WTC11 (cell line): Measurements from ENCODE around the gene P4HTM. TPM values are rescaled to one million over a fixed set of nuclear protein-coding genes. Genes with fewer than 3 reads are reported as not detected.

Source experiments
- ATAC-seq: fragments of 200-7000 bp; cut with Tn5 transposase; 2 replicates; pipeline ENCODE4 v1.10.0; 2021; ENCODE audit warnings: mild to moderate bottlenecking, moderate library complexity
- CTCF ChIA-PET: fragments of 300-600 bp; sonication (Branson Sonifier 250); formaldehyde crosslinking; loops from one replicate; lab custom pipeline; 2021; ENCODE audit warnings: antibody characterized with exemption; lab: Charles Lee
- POLR2A ChIA-PET: fragments of 350-600 bp; sonication (Branson Sonifier 250); formaldehyde crosslinking; loops from one replicate; lab custom pipeline; 2021; ENCODE audit warnings: antibody characterized with exemption; lab: Charles Lee
- DNase-seq: peaks from one replicate; pipeline ENCODE4 v3.0.0; 2021; ENCODE audit warnings: low spot score
- H3K27ac Mint-ChIP-seq: 2 replicates; pipeline ENCODE4 v1.8.0; 2021; ENCODE audit warnings: mixed read lengths
- H3K27me3 Mint-ChIP-seq: 2 replicates; pipeline ENCODE4 v1.8.0; 2021; ENCODE audit warnings: low read depth, mild to moderate bottlenecking, moderate library complexity, mixed read lengths
- H3K36me3 Mint-ChIP-seq: 2 replicates; pipeline ENCODE4 v1.8.0; 2021; ENCODE audit warnings: mixed read lengths
- H3K4me1 Mint-ChIP-seq: 2 replicates; pipeline ENCODE4 v1.8.0; 2022; ENCODE audit warnings: mixed read lengths
- H3K4me3 Mint-ChIP-seq: 2 replicates; pipeline ENCODE4 v1.8.0; 2021; ENCODE audit warnings: mild to moderate bottlenecking, moderate library complexity, mixed read lengths
- H3K9me3 Mint-ChIP-seq: 2 replicates; pipeline ENCODE4 v1.8.0; 2021; ENCODE audit warnings: mixed read lengths
- CREM ChIP-seq: sonication (generic); formaldehyde crosslinking; IDR thresholded peaks from 2 replicates; pipeline ENCODE4 v1.8.1; 2022; ENCODE audit warnings: mild to moderate bottlenecking, missing genetic modification reagents, moderate library complexity
- ETV6 ChIP-seq: sonication (generic); formaldehyde crosslinking; IDR thresholded peaks from 2 replicates; pipeline ENCODE4 v1.8.1; 2022; ENCODE audit warnings: mild to moderate bottlenecking, missing genetic modification reagents
- FOXJ3 ChIP-seq: sonication (generic); formaldehyde crosslinking; IDR thresholded peaks from 2 replicates; pipeline ENCODE4 v1.9.0; 2021; ENCODE audit warnings: missing genetic modification reagents, mild to moderate bottlenecking, borderline replicate concordance
- FOXK1 ChIP-seq: sonication (generic); formaldehyde crosslinking; IDR thresholded peaks from 2 replicates; pipeline ENCODE4 v1.8.0; 2022; ENCODE audit warnings: mild to moderate bottlenecking, moderate library complexity, missing genetic modification reagents
- GRHL2 ChIP-seq: fragments of 250-450 bp; sonication (Bioruptor Pico); IDR thresholded peaks from 2 replicates; pipeline ENCODE4 v1.8.0; 2022; ENCODE audit warnings: mild to moderate bottlenecking, moderate library complexity; ENCODE audit not compliant: insufficient replicate concordance, severe bottlenecking
- JAZF1 ChIP-seq: fragments of 250-450 bp; sonication (Bioruptor Pico); IDR thresholded peaks from 2 replicates; pipeline ENCODE4 v1.9.0; 2021; ENCODE audit warnings: moderate library complexity, mild to moderate bottlenecking, inconsistent platforms
- NFATC4 ChIP-seq: fragments of 250-450 bp; sonication (Bioruptor Pico); IDR thresholded peaks from 2 replicates; pipeline ENCODE4 v1.9.0; 2021; ENCODE audit warnings: mild to moderate bottlenecking
- NR2C2 ChIP-seq: sonication (generic); formaldehyde crosslinking; IDR thresholded peaks from 2 replicates; pipeline ENCODE4 v1.8.0; 2022; ENCODE audit warnings: mild to moderate bottlenecking, missing genetic modification reagents
- PRDM15 ChIP-seq: sonication (generic); formaldehyde crosslinking; IDR thresholded peaks from 2 replicates; pipeline ENCODE4 v1.8.0; 2022; ENCODE audit warnings: missing genetic modification reagents
- PREB ChIP-seq: sonication (generic); formaldehyde crosslinking; IDR thresholded peaks from 2 replicates; pipeline ENCODE4 v1.8.1; 2022; ENCODE audit warnings: mild to moderate bottlenecking, missing genetic modification reagents, moderate library complexity, borderline replicate concordance
- PRRX2 ChIP-seq: fragments of 250-450 bp; sonication (Bioruptor Pico); IDR thresholded peaks from 2 replicates; pipeline ENCODE4 v1.8.0; 2021; ENCODE audit warnings: mild to moderate bottlenecking
- TEAD1 ChIP-seq: sonication (generic); formaldehyde crosslinking; IDR thresholded peaks from 2 replicates; pipeline ENCODE4 v1.8.0; 2022; ENCODE audit warnings: mild to moderate bottlenecking, missing genetic modification reagents
- ZNF416 ChIP-seq: fragments of 250-450 bp; sonication (Bioruptor Pico); IDR thresholded peaks from 2 replicates; pipeline ENCODE4 v1.9.0; 2021; ENCODE audit warnings: mild to moderate bottlenecking, inconsistent platforms
- total RNA-seq: library from RNA; stranded (reverse); gene quantifications from 3 replicates; pipeline ENCODE4 v1.2.3, GENCODE V29; 2021
- TF ChIP-seq, protein P1 (sequence below): fragments of 250-450 bp; sonication (Bioruptor Pico); IDR thresholded peaks from 2 replicates; pipeline ENCODE4 v1.9.0; 2021; ENCODE audit warnings: mild to moderate bottlenecking
- TF ChIP-seq, protein P2 (sequence below): sonication (generic); formaldehyde crosslinking; IDR thresholded peaks from 2 replicates; pipeline ENCODE4 v1.8.1; 2023; ENCODE audit warnings: mild to moderate bottlenecking, missing genetic modification reagents, borderline replicate concordance
- TF ChIP-seq, protein P3 (sequence below): sonication (generic); formaldehyde crosslinking; IDR thresholded peaks from 2 replicates; pipeline ENCODE4 v1.8.0; 2022; ENCODE audit warnings: mild to moderate bottlenecking, missing genetic modification reagents
- TF ChIP-seq, protein P4 (sequence below): sonication (generic); formaldehyde crosslinking; IDR thresholded peaks from 2 replicates; pipeline ENCODE4 v1.8.1; 2022; ENCODE audit warnings: low read depth, mild to moderate bottlenecking, moderate library complexity, missing genetic modification reagents, borderline replicate concordance
- TF ChIP-seq, protein P5 (sequence below): sonication (generic); formaldehyde crosslinking; IDR thresholded peaks from 2 replicates; pipeline ENCODE4 v1.8.1; 2022; ENCODE audit warnings: mild to moderate bottlenecking, moderate library complexity, missing genetic modification reagents

P4HTM gene
- total RNA-seq, 1 experiment from 2014 or later, result 21.9 TPM

DNA sequence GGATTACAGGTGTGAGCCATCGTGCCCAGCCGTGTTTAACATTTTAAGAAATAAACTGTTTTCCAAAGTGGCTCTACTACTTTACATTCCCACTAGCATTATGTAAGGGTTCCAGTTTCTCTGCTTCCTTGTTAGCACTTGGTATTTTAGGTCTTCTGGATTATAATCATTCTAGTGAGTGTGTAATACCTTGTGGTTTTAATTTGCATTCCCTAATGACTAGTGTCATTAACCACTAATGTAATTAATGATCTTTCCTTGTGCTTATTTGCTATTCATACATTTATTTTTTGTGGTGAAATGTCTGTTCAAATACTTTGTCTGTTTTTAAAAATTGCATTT, 40.7 kb upstream of the P4HTM start:
- Mint-ChIP-seq H3K9me3 (no peaks in the 10 kb centered on the region), H3K36me3 (peaks cover 7% of the 10 kb centered on the region), H3K4me3 (no peak overlapping the region), H3K27ac (peak overlapping the region; percentile 41; the same call in 1 of the 2 replicates)
- TF ChIP-seq, protein P1, sequence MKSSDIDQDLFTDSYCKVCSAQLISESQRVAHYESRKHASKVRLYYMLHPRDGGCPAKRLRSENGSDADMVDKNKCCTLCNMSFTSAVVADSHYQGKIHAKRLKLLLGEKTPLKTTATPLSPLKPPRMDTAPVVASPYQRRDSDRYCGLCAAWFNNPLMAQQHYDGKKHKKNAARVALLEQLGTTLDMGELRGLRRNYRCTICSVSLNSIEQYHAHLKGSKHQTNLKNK, result no peak
- no peak for TF ChIP-seq FOXK1 (CRISPR knock-in tag)
- no peak for TF ChIP-seq PRDM15 (CRISPR knock-in tag)
- TF ChIP-seq TEAD1 (CRISPR knock-in tag), result no peak
- TF ChIP-seq FOXJ3 (CRISPR knock-in tag), result no peak
- TF ChIP-seq, protein P2, sequence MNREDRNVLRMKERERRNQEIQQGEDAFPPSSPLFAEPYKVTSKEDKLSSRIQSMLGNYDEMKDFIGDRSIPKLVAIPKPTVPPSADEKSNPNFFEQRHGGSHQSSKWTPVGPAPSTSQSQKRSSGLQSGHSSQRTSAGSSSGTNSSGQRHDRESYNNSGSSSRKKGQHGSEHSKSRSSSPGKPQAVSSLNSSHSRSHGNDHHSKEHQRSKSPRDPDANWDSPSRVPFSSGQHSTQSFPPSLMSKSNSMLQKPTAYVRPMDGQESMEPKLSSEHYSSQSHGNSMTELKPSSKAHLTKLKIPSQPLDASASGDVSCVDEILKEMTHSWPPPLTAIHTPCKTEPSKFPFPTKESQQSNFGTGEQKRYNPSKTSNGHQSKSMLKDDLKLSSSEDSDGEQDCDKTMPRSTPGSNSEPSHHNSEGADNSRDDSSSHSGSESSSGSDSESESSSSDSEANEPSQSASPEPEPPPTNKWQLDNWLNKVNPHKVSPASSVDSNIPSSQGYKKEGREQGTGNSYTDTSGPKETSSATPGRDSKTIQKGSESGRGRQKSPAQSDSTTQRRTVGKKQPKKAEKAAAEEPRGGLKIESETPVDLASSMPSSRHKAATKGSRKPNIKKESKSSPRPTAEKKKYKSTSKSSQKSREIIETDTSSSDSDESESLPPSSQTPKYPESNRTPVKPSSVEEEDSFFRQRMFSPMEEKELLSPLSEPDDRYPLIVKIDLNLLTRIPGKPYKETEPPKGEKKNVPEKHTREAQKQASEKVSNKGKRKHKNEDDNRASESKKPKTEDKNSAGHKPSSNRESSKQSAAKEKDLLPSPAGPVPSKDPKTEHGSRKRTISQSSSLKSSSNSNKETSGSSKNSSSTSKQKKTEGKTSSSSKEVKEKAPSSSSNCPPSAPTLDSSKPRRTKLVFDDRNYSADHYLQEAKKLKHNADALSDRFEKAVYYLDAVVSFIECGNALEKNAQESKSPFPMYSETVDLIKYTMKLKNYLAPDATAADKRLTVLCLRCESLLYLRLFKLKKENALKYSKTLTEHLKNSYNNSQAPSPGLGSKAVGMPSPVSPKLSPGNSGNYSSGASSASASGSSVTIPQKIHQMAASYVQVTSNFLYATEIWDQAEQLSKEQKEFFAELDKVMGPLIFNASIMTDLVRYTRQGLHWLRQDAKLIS (CRISPR knock-in tag), result no peak
- TF ChIP-seq NFATC4 (CRISPR knock-in tag), result no peak
- TF ChIP-seq, protein P3, sequence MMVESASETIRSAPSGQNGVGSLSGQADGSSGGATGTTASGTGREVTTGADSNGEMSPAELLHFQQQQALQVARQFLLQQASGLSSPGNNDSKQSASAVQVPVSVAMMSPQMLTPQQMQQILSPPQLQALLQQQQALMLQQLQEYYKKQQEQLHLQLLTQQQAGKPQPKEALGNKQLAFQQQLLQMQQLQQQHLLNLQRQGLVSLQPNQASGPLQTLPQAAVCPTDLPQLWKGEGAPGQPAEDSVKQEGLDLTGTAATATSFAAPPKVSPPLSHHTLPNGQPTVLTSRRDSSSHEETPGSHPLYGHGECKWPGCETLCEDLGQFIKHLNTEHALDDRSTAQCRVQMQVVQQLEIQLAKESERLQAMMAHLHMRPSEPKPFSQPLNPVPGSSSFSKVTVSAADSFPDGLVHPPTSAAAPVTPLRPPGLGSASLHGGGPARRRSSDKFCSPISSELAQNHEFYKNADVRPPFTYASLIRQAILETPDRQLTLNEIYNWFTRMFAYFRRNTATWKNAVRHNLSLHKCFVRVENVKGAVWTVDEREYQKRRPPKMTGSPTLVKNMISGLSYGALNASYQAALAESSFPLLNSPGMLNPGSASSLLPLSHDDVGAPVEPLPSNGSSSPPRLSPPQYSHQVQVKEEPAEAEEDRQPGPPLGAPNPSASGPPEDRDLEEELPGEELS (CRISPR knock-in tag), result no peak
- TF ChIP-seq, protein P4, sequence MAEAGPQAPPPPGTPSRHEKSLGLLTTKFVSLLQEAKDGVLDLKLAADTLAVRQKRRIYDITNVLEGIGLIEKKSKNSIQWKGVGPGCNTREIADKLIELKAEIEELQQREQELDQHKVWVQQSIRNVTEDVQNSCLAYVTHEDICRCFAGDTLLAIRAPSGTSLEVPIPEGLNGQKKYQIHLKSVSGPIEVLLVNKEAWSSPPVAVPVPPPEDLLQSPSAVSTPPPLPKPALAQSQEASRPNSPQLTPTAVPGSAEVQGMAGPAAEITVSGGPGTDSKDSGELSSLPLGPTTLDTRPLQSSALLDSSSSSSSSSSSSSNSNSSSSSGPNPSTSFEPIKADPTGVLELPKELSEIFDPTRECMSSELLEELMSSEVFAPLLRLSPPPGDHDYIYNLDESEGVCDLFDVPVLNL (CRISPR knock-in tag), result no peak
- no peak for TF ChIP-seq CREM (CRISPR knock-in tag)
- TF ChIP-seq, protein P5, sequence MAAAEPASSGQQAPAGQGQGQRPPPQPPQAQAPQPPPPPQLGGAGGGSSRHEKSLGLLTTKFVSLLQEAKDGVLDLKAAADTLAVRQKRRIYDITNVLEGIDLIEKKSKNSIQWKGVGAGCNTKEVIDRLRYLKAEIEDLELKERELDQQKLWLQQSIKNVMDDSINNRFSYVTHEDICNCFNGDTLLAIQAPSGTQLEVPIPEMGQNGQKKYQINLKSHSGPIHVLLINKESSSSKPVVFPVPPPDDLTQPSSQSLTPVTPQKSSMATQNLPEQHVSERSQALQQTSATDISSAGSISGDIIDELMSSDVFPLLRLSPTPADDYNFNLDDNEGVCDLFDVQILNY (CRISPR knock-in tag), result no peak
- TF ChIP-seq ZNF416 (CRISPR knock-in tag), result no peak
- TF ChIP-seq ETV6 (CRISPR knock-in tag), result no peak
- TF ChIP-seq NR2C2 (CRISPR knock-in tag), result no peak
- TF ChIP-seq PRRX2 (CRISPR knock-in tag), result no peak
- no peak for TF ChIP-seq GRHL2
- no peak for TF ChIP-seq PREB (CRISPR knock-in tag)
- TF ChIP-seq JAZF1, result no peak
- TF ChIP-seq, all 79 proteins: peak for 0
- H3K27me3 Mint-ChIP-seq, result no peaks in the 10 kb centered on the region
- ChIA-PET CTCF (interaction anchor here (0.6 kb wide), 1 partner anchor 252 kb away, joined by 3 read pairs; no protein-coding TSS in a partner anchor), POLR2A (no interaction called here)
- DNase-seq, result no peak
- no peak for ATAC-seq
- H3K4me1 Mint-ChIP-seq, result peaks cover 9% of the 10 kb centered on the region
